Endothelial cell of umbilical vein (primary cell): ENCODE measurements around the gene SLC18A3. TPM values are rescaled to one million over a fixed set of nuclear protein-coding genes. Genes with fewer than 3 reads are reported as not detected.

ENCODE experiments used
- BruUV-seq: library from RNA; stranded (reverse); fragments of 400-500 nt; replicated peaks from 2 replicates; lab custom pipeline; 2021; lab: Mats Ljungman, UMichigan
- CTCF ChIA-PET: fragments of 300-600, 350-600 bp; sonication (Branson Sonifier 250); formaldehyde crosslinking; loops from one replicate; lab custom pipeline; 2021; ENCODE audit warnings: antibody characterized with exemption, inconsistent platforms; lab: Charles Lee
- POLR2A ChIA-PET: fragments of 300-600, 350-600 bp; sonication (Branson Sonifier 250); formaldehyde crosslinking; loops from one replicate; lab custom pipeline; 2021; ENCODE audit warnings: antibody characterized with exemption, inconsistent platforms; lab: Charles Lee
- DNase-seq: peaks from one replicate; pipeline ENCODE4 v3.0.0-alpha.2; 2011; ENCODE audit warnings: low read depth, low spot score
- FAIRE-seq: peaks from 2 replicates; lab custom pipeline; 2011; peaks lifted over from hg19 to GRCh38; lab: Jason Lieb, UNC
- H2AFZ ChIP-seq: 2 replicates; pipeline ENCODE4 v1.6.0; 2012; ENCODE audit warnings: low read depth, low read length, control low read depth, inconsistent platforms
- H3K27ac ChIP-seq: 2 replicates; pipeline ENCODE4 v1.5.1; 2011; ENCODE audit warnings: low read depth, mild to moderate bottlenecking, control low read depth, low read length, moderate library complexity; ENCODE audit not compliant: insufficient read depth
- H3K27me3 ChIP-seq, 2 experiments: 2 replicates each; pipeline versions ENCODE4 v1.6.0 to v1.6.1; 2011; ENCODE audit warnings: low read length in 2 of 2, mixed read lengths in 1 of 2; ENCODE audit not compliant: control insufficient read depth in 2 of 2, insufficient read depth in 2 of 2
- H3K36me3 ChIP-seq, 2 experiments: 2 replicates in 1 of 2; 3 replicates in 1 of 2; pipeline ENCODE4 v1.5.1; 2011; ENCODE audit warnings: low read length in 2 of 2, mild to moderate bottlenecking in 1 of 2, moderate library complexity in 1 of 2; ENCODE audit not compliant: control insufficient read depth in 2 of 2, insufficient read depth in 2 of 2; ENCODE audit errors: extremely low read depth in 1 of 2
- H3K4me1 ChIP-seq: 3 replicates; pipeline ENCODE4 v1.5.1; 2011; ENCODE audit warnings: mild to moderate bottlenecking, low read length; ENCODE audit not compliant: control insufficient read depth, insufficient read depth; ENCODE audit errors: extremely low read depth
- H3K4me2 ChIP-seq: 2 replicates; pipeline ENCODE4 v1.6.1; 2011; ENCODE audit warnings: low read length, control low read depth, mixed read lengths; ENCODE audit not compliant: insufficient read depth
- H3K4me3 ChIP-seq, 3 experiments: fragments of 200-600 bp in 1 of 3; sonication (generic), shearing (Covaris generic) in 1 of 3; replicated peaks in 1 of 3; 2 replicates each; pipeline ENCODE4 v1.5.1; 2011 to 2016; ENCODE audit warnings: control low read depth in 3 of 3, low read length in 3 of 3, mild to moderate bottlenecking in 2 of 3, inconsistent platforms in 1 of 3, low read depth in 1 of 3, moderate library complexity in 1 of 3; ENCODE audit not compliant: insufficient read depth in 1 of 3
- H3K79me2 ChIP-seq: 2 replicates; pipeline ENCODE4 v1.6.0; 2012; ENCODE audit warnings: low read length, inconsistent platforms; ENCODE audit not compliant: control insufficient read depth, insufficient read depth
- H3K9ac ChIP-seq: replicated peaks from 2 replicates; pipeline ENCODE3; 2011; ENCODE audit warnings: low read length, control low read depth; ENCODE audit not compliant: insufficient read depth; ENCODE audit errors: extremely low read depth
- H3K9me1 ChIP-seq: replicated peaks from 3 replicates; pipeline ENCODE4 v1.6.0; 2011; ENCODE audit warnings: mild to moderate bottlenecking, low read length; ENCODE audit not compliant: control insufficient read depth, insufficient read depth; ENCODE audit errors: extremely low read depth
- H3K9me3 ChIP-seq: replicated peaks from 2 replicates; pipeline ENCODE4 v1.5.1; 2012; ENCODE audit warnings: low read length, inconsistent platforms; ENCODE audit not compliant: control insufficient read depth, insufficient read depth
- H4K20me1 ChIP-seq: replicated peaks from 2 replicates; pipeline ENCODE3; 2011; ENCODE audit warnings: mild to moderate bottlenecking, low read length; ENCODE audit not compliant: control insufficient read depth, insufficient read depth; ENCODE audit errors: extremely low read depth
- EZH2 ChIP-seq: IDR thresholded peaks from 2 replicates; pipeline ENCODE4 v1.6.1; 2012; ENCODE audit warnings: borderline replicate concordance, low read depth, mild to moderate bottlenecking, moderate library complexity, low read length, inconsistent platforms; ENCODE audit not compliant: severe bottlenecking
- FOS ChIP-seq: IDR thresholded peaks from 2 replicates; pipeline ENCODE4 v1.6.1; 2011; ENCODE audit warnings: mild to moderate bottlenecking, low read length, moderate library complexity, borderline replicate concordance; ENCODE audit not compliant: insufficient read depth
- GATA2 ChIP-seq: IDR thresholded peaks from 2 replicates; pipeline ENCODE4 v1.7.0; 2011; ENCODE audit warnings: low read depth, mild to moderate bottlenecking, moderate library complexity, mixed read lengths, low read length; ENCODE audit not compliant: insufficient read length, insufficient read depth
- MAX ChIP-seq: IDR thresholded peaks from 2 replicates; pipeline ENCODE4 v1.6.1; 2011; ENCODE audit not compliant: insufficient read depth, insufficient read length
- MYC ChIP-seq: IDR thresholded peaks from one replicate; pipeline ENCODE4 v1.6.1; 2011; ENCODE audit warnings: mild to moderate bottlenecking, low read depth, low read length
- POLR2A ChIP-seq: IDR thresholded peaks from 2 replicates; pipeline ENCODE4 v1.6.1; 2012; ENCODE audit warnings: low read depth, mild to moderate bottlenecking, control low read depth, low read length
- dilution Hi-C: fragments of 300-500 bp; cut with MboI; formaldehyde crosslinking; loops from one replicate; pipeline ENCODE4 v1.15.0; 2019; ENCODE audit warnings: low sequenced_read_pairs; ENCODE audit not compliant: extremely low pct_ligation_motif_present
- intact Hi-C: fragments of 100-400 bp; cut with micrococcal nuclease; formaldehyde crosslinking; loops from one replicate; pipeline ENCODE4 v1.10.0; 2022
- polyA plus RNA-seq, 4 experiments: library from polyadenylated mRNA; depleted of rRNA in 3 of 4; stranded (reverse) in 3 of 4; unstranded in 1 of 4; fragments of >200 nt; gene quantifications; 2 replicates each; pipeline versions ENCODE4 v1.2.1 to v1.2.3, GENCODE V29; 2011 to 2012; ENCODE audit warnings: missing spikeins in 1 of 4
- total RNA-seq: library from RNA; stranded (reverse); gene quantifications from 2 replicates; pipeline ENCODE4 v1.2.3, GENCODE V29; 2021
- TF ChIP-seq, protein P1 (sequence below), 2 donors: IDR thresholded peaks; 1 replicate in 1 of 2; 2 replicates in 1 of 2; pipeline ENCODE4 v1.5.1; 2011; ENCODE audit warnings: low read length in 2 of 2, mild to moderate bottlenecking in 2 of 2, moderate library complexity in 2 of 2, control low read depth in 1 of 2, inconsistent platforms in 1 of 2, low read depth in 1 of 2; ENCODE audit not compliant: insufficient read depth in 1 of 2; ENCODE audit errors: extremely low read depth in 1 of 2

SLC18A3 gene
- total and polyA plus RNA-seq, 2 donors (not counting 3 experiments of a cell fraction or from before 2014, with no cell fraction given) = not detected

- H3K4me3 ChIP-seq = no peak overlapping the region
- BruUV-seq = no TSS peak
- DNase-seq (no peak), FAIRE-seq (no peak)
- H3K4me2 ChIP-seq = no peak overlapping the region
- TF ChIP-seq EZH2 (no peak), POLR2A (no peak), MAX (no peak), GATA2 (no peak), MYC (no peak), FOS (no peak)
- TF ChIP-seq, protein P1, sequence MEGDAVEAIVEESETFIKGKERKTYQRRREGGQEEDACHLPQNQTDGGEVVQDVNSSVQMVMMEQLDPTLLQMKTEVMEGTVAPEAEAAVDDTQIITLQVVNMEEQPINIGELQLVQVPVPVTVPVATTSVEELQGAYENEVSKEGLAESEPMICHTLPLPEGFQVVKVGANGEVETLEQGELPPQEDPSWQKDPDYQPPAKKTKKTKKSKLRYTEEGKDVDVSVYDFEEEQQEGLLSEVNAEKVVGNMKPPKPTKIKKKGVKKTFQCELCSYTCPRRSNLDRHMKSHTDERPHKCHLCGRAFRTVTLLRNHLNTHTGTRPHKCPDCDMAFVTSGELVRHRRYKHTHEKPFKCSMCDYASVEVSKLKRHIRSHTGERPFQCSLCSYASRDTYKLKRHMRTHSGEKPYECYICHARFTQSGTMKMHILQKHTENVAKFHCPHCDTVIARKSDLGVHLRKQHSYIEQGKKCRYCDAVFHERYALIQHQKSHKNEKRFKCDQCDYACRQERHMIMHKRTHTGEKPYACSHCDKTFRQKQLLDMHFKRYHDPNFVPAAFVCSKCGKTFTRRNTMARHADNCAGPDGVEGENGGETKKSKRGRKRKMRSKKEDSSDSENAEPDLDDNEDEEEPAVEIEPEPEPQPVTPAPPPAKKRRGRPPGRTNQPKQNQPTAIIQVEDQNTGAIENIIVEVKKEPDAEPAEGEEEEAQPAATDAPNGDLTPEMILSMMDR (IDR thresholded peaks at IDR 0.05; ENCODE audit: extremely low read depth in 1 of 2, insufficient read depth in 1 of 2, low read depth in 1 of 2, low read length in 2 of 2) = no peak
- no peaks in the 10 kb centered on the region for H3K36me3 ChIP-seq
- H2AFZ ChIP-seq = no peak overlapping the region
- no peaks in the 10 kb centered on the region for H3K9me3 ChIP-seq
- no peaks in the 10 kb centered on the region for H3K9me1 ChIP-seq
- H4K20me1 ChIP-seq = no peaks in the 10 kb centered on the region
- ChIA-PET POLR2A (no interaction called here), CTCF (no interaction called here)
- no peaks in the 10 kb centered on the region for H3K79me2 ChIP-seq
- intact Hi-C loops (no loop called here), dilution Hi-C loops (no loop called here)
- H3K27ac ChIP-seq = no peak overlapping the region
- no peaks in the 10 kb centered on the region for H3K4me1 ChIP-seq
- H3K9ac ChIP-seq = no peak overlapping the region
- peaks cover 0 to 2% of the 10 kb centered on the region in 2 experiments for H3K27me3 ChIP-seq
Measured at GRCh38 chr10:49643241-49644034, 33.3 kb downstream of the SLC18A3 start.
